Kidney (tissue), 14 donors: ENCODE data around the gene FAM20B. TPM values are rescaled to one million over a fixed set of nuclear protein-coding genes. Genes with fewer than 3 reads are reported as not detected.
A peak's percentile ranks its signal among the peaks of the same experiment; 100 is the strongest.

Source experiments
- DNase-seq, 5 donors: peaks; one replicate each; pipeline ENCODE4 v3.0.0-alpha.2; 2013 to 2020
- FAIRE-seq: peaks from 2 replicates; lab custom pipeline; 2012; peaks lifted over from hg19 to GRCh38; lab: Jason Lieb, UNC
- H3K27ac ChIP-seq, 2 donors: one replicate each; pipeline ENCODE4 v1.7.0; 2013; ENCODE audit warnings: low read depth in 2 of 2, low read length in 2 of 2, inconsistent platforms in 1 of 2
- H3K27me3 ChIP-seq: one replicate; pipeline ENCODE4 v1.7.1; 2013; ENCODE audit warnings: low read length, inconsistent platforms; ENCODE audit not compliant: control insufficient read depth, insufficient read depth
- H3K36me3 ChIP-seq, 3 donors: one replicate each; pipeline versions ENCODE4 v1.7.0 to v1.7.1; 2013; ENCODE audit warnings: low read length in 3 of 3, control low read depth in 1 of 3, inconsistent platforms in 1 of 3; ENCODE audit not compliant: insufficient read depth in 3 of 3, control insufficient read depth in 2 of 3
- H3K4me1 ChIP-seq, 3 donors: one replicate each; pipeline versions ENCODE4 v1.7.0 to v1.7.1; 2013; ENCODE audit warnings: low read length in 3 of 3, inconsistent platforms in 1 of 3, low read depth in 1 of 3; ENCODE audit not compliant: control insufficient read depth in 2 of 3, insufficient read depth in 2 of 3
- H3K4me3 ChIP-seq, 3 donors: one replicate each; pipeline versions ENCODE4 v1.7.0 to v1.8.1; 2013; ENCODE audit warnings: low read length in 3 of 3, control low read depth in 1 of 3, inconsistent platforms in 1 of 3
- H3K9ac ChIP-seq, 3 donors: one replicate each; pipeline versions ENCODE4 v1.7.0 to v1.7.1; 2013; ENCODE audit warnings: low read length in 3 of 3, control low read depth in 1 of 3, inconsistent platforms in 1 of 3
- H3K9me3 ChIP-seq, 3 donors: one replicate each; pipeline versions ENCODE4 v1.7.0 to v1.7.1; 2013; ENCODE audit warnings: low read length in 3 of 3, control low read depth in 1 of 3, inconsistent platforms in 1 of 3; ENCODE audit not compliant: control insufficient read depth in 2 of 3, insufficient read depth in 1 of 3
- intact Hi-C: fragments of 100-400 bp; cut with DNase I; formaldehyde crosslinking; loops from one replicate; pipeline ENCODE4 v1.11.1; 2022
- polyA plus RNA-seq: library from polyadenylated mRNA; stranded (reverse); fragments of 350-450 nt; fragmentation: Illumina TruSeq; extraction: RNeasy Lipid Tissue Mini Kit (QIAGEN cat#74804); gene quantifications from one replicate; pipeline ENCODE4 v1.2.3, GENCODE V29; 2014; ENCODE audit warnings: low read depth, low replicate concordance; ENCODE audit not compliant: insufficient read depth
- total RNA-seq: library from RNA; stranded (reverse); fragmentation: NEBNext Ultra II Directional; extraction: Animal tissue kit (Norgen Biotek cat#: 25700); gene quantifications from one replicate; pipeline ENCODE4 v1.2.1, GENCODE V29; 2021
- TF ChIP-seq, protein P1 (sequence below): IDR thresholded peaks from 3 replicates; pipeline ENCODE4 v1.5.1; 2012; ENCODE audit warnings: mild to moderate bottlenecking, moderate library complexity, borderline replicate concordance; ENCODE audit not compliant: insufficient read depth; ENCODE audit errors: extremely low read depth
- donor health status: control.
- donor health status: control.
- donor health status: control.
- donor health status: control.
- donor health status: control.
- donor health status: DM: yes; HTN: yes; CAD: no.
- donor health status: Normal renal cell carcinoma (clear cell type).

The FAM20B gene
- total and polyA plus RNA-seq, 2 donors from 2014 or later, result 17.0 to 50.2 TPM

DNA sequence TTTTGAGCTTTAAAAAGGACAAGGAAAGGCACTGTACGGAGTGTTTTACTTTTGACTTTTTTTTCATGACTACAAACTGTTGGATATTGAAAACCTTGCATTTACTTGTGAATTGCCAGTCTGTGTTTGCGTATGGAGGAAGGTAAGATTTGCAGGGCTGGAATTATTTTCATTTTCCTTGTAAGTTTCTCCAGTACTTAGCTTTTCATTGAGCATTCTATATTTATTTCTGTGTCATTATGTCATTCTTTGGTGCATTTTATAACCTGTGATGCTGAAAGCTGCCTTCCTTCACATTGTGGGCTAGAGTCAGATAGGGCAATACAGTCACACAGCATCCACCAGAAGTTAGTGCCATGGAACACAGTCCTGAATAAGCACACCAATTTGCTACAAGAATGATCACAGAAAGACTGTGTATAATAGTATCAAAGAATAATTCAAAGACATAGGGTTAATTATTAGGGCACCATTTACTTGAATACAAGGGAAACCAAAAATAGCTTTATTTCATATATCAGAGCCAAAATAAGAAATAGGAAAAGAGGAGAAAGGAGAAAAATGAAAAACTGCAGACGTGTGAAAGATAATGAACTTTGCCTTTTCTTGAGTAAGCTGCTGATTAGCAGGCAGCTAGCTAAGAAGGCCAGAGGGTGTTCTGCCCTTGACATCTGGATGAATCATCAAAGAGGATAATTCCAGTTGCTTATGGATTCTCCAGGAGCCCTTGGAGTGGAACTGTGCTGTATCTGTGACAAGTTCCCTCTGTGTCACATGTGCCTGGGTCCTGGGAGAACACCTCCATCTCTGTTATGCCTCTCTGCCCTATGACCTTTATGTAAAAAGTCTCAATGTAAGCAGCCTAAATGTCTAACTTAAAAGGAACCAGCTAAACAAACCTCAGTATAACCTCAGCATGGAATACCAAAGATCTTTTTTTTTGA is 8.0 kb upstream of the FAM20B start:
- no peak for FAIRE-seq
- no peaks in the 10 kb centered on the region for H3K27me3 ChIP-seq
- peaks cover 0 to 8% (median 5%) of the 10 kb centered on the region in 3 donors for H3K4me1 ChIP-seq
- intact Hi-C loops, result no loop called here
- no peak overlapping the region for H3K9ac ChIP-seq
- DNase-seq, result no peak
- TF ChIP-seq, protein P1, sequence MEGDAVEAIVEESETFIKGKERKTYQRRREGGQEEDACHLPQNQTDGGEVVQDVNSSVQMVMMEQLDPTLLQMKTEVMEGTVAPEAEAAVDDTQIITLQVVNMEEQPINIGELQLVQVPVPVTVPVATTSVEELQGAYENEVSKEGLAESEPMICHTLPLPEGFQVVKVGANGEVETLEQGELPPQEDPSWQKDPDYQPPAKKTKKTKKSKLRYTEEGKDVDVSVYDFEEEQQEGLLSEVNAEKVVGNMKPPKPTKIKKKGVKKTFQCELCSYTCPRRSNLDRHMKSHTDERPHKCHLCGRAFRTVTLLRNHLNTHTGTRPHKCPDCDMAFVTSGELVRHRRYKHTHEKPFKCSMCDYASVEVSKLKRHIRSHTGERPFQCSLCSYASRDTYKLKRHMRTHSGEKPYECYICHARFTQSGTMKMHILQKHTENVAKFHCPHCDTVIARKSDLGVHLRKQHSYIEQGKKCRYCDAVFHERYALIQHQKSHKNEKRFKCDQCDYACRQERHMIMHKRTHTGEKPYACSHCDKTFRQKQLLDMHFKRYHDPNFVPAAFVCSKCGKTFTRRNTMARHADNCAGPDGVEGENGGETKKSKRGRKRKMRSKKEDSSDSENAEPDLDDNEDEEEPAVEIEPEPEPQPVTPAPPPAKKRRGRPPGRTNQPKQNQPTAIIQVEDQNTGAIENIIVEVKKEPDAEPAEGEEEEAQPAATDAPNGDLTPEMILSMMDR, result no peak
- H3K4me3 ChIP-seq, result no peak overlapping the region
- H3K9me3 ChIP-seq, result no peaks in the 10 kb centered on the region
- H3K27ac ChIP-seq, result peak overlapping the region in 1 of 2 donors; percentile 21
- H3K36me3 ChIP-seq, result no peaks in the 10 kb centered on the region

DNA sequence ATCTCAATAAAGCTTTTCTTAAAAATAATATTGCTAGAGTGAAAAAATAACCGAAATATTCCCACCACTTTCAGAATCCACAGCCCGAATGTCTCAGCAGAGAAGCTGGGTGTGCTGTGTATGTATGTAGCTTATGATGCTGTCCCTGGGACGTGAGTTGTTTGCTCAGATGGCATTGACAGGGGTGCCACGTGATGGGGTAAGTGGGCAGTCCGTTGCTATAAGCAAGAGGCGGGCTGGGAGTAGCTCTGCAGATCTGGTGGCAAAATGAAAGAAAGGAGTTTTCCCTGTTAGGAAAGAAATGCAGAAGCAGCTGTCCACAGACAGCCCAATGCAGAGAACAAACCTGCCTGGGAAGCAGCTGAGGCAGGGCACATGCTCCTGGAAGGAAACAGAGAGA is 3.8 kb upstream of the FAM20B start:
- Histone ChIP-seq H3K27ac (no peak overlapping the region), H3K27me3 (no peaks in the 10 kb centered on the region), H3K4me1 (peaks cover 0 to 7% (median 5%) of the 10 kb centered on the region in 3 donors), H3K36me3 (no peaks in the 10 kb centered on the region), H3K4me3 (peak overlapping the region in 1 of 3 donors; percentile 7), H3K9ac (no peak overlapping the region), H3K9me3 (no peaks in the 10 kb centered on the region)
- intact Hi-C loops, result no loop called here
- TF ChIP-seq, protein P1, result no peak
- DNase-seq (no peak), FAIRE-seq (no peak)

DNA sequence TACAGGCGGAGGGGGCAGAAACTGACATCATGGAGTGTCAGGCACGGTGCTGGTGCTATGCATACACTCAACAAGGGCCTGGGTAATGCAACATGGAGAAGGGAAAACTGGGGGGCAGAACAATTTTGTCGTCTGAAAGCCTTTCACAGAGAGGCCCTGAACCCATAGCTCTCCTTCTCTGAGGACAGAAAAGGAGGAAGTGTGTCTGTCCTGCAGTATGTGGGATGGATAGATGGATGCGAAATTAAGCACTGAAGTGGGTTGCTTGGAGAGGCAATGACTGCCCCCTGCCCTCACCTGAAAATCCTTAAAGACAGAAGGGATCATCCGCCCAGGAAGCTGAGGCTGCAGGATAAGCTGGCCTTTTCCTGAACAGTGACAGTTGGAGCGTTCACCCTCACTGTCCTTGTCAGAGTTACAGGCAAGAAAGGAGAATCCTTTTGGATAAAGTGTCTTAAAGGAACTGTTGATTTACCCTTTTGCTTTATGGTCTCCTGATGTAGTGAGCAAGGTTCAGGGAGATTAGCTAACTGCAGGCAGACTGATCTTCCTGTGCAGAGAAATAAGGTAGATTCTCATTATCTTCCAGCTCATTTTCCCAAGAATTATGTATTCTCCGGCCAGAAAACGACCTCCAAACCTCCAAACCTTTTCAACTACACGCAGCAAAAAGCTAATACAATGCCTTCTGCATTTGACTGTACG is 1.6 kb upstream of the FAM20B start:
- Histone ChIP-seq H3K9me3 (no peaks in the 10 kb centered on the region), H3K36me3 (no peaks in the 10 kb centered on the region), H3K4me3 (no peak overlapping the region), H3K27ac (no peak overlapping the region), H3K9ac (no peak overlapping the region), H3K4me1 (no peaks in the 10 kb centered on the region), H3K27me3 (no peaks in the 10 kb centered on the region)
- no peak for DNase-seq
- FAIRE-seq, result no peak
- TF ChIP-seq, protein P1, result no peak
- intact Hi-C loops, result no loop called here
